GM12878 (cell line): ENCODE measurements around the gene PRICKLE3. TPM values are rescaled to one million over a fixed set of nuclear protein-coding genes. Genes with fewer than 3 reads are reported as not detected.

Experiments
- ATAC-seq: fragments of 200-7000 bp; cut with Tn5 transposase; 3 replicates; pipeline ENCODE4 v1.9.1; 2020; ENCODE audit warnings: mild to moderate bottlenecking, moderate library complexity
- BruUV-seq: library from RNA; stranded (reverse); fragments of 400-500 nt; replicated peaks from 2 replicates; lab custom pipeline; 2021; lab: Mats Ljungman, UMichigan
- CTCF ChIA-PET: fragments of 300-600 bp; sonication (Branson Sonifier 250); formaldehyde crosslinking; extraction: SDS; loops from one replicate; lab custom pipeline; 2021; ENCODE audit warnings: inconsistent platforms; lab: Yijun Ruan, JAX
- POLR2A ChIA-PET: fragments of 350-600 bp; formaldehyde crosslinking; extraction: SDS; loops from one replicate; lab custom pipeline; 2021; ENCODE audit warnings: inconsistent platforms; lab: Charles Lee
- RAD21 ChIA-PET: fragments of 300-600 bp; sonication (Branson Sonifier 250); formaldehyde crosslinking; loops from one replicate; lab custom pipeline; 2023; ENCODE audit warnings: antibody characterized with exemption; ENCODE audit not compliant: unreplicated experiment; lab: Charles Lee
- SMC1A ChIA-PET: fragments of 300-600 bp; sonication (Branson Sonifier 250); formaldehyde crosslinking; loops from one replicate; lab custom pipeline; 2023; ENCODE audit not compliant: unreplicated experiment, uncharacterized antibody; lab: Charles Lee
- DNase-seq: peaks from one replicate; pipeline ENCODE4 v3.0.0-alpha.2; 2011; ENCODE audit warnings: low read depth, low spot score
- FAIRE-seq: peaks from 3 replicates; lab custom pipeline; 2011; peaks lifted over from hg19 to GRCh38; lab: Jason Lieb, UNC
- H2AFZ ChIP-seq: 2 replicates; pipeline ENCODE4 v1.6.0; 2011; ENCODE audit warnings: low read depth, low read length, control low read depth; ENCODE audit not compliant: control insufficient read depth
- H3K27ac ChIP-seq: 2 replicates; pipeline ENCODE4 v1.5.1; 2011; ENCODE audit warnings: control low read depth; ENCODE audit not compliant: control insufficient read depth, insufficient read depth
- H3K27me3 ChIP-seq, 2 experiments: replicated peaks in 1 of 2; 2 replicates each; pipeline versions ENCODE4 v1.6.0 to v1.6.1; 2011; ENCODE audit warnings: low read length in 1 of 2; ENCODE audit not compliant: control insufficient read depth in 2 of 2, insufficient read depth in 2 of 2
- H3K36me3 ChIP-seq, 2 experiments: 2 replicates each; pipeline ENCODE4 v1.5.1; 2011; ENCODE audit warnings: low read length in 1 of 2; ENCODE audit not compliant: control insufficient read depth in 2 of 2, insufficient read depth in 2 of 2
- H3K4me1 ChIP-seq: 2 replicates; pipeline ENCODE4 v1.6.1; 2011; ENCODE audit warnings: mild to moderate bottlenecking, low read length, moderate library complexity, mixed read lengths; ENCODE audit not compliant: control insufficient read depth, insufficient read depth
- H3K4me2 ChIP-seq: 2 replicates; pipeline ENCODE4 v1.6.0; 2011; ENCODE audit warnings: control low read depth; ENCODE audit not compliant: control insufficient read depth, insufficient read depth
- H3K4me3 ChIP-seq: fragments of 200-600 bp; sonication (generic); 2 replicates; pipeline ENCODE4 v1.5.1; 2016
- H3K79me2 ChIP-seq: 2 replicates; pipeline ENCODE4 v1.6.0; 2011; ENCODE audit warnings: low read length; ENCODE audit not compliant: control insufficient read depth, insufficient read depth
- H3K9ac ChIP-seq: 2 replicates; pipeline ENCODE4 v1.8.0; 2011; ENCODE audit warnings: low read length, control low read depth, mixed read lengths; ENCODE audit not compliant: control insufficient read depth, insufficient read depth
- H3K9me3 ChIP-seq: replicated peaks from 3 replicates; pipeline ENCODE4 v1.5.1; 2011; ENCODE audit warnings: mild to moderate bottlenecking, low read length; ENCODE audit not compliant: control insufficient read depth, insufficient read depth
- H4K20me1 ChIP-seq: 2 replicates; pipeline ENCODE4 v1.6.0; 2011; ENCODE audit not compliant: control insufficient read depth, insufficient read depth
- BRCA1 ChIP-seq: IDR thresholded peaks from 2 replicates; pipeline ENCODE4 v1.6.1; 2011; ENCODE audit warnings: low read depth, low read length, improper control_type of control experiment
- ETV6 ChIP-seq, 2 experiments: fragments of 450-650 bp in 1 of 2; IDR thresholded peaks in 1 of 2; conservative IDR thresholded peaks in 1 of 2; 2 replicates each; pipeline ENCODE4 v1.6.1; 2014; ENCODE audit warnings: antibody characterized with exemption in 1 of 2, borderline replicate concordance in 1 of 2, low read depth in 1 of 2, mild to moderate bottlenecking in 1 of 2, moderate library complexity in 1 of 2
- GATAD2B ChIP-seq: fragments of 450-650 bp; conservative IDR thresholded peaks from 2 replicates; pipeline ENCODE4 v1.6.1; 2017; ENCODE audit warnings: low read depth, mild to moderate bottlenecking, moderate library complexity
- HCFC1 ChIP-seq: fragments of 150-350 bp; IDR thresholded peaks from 2 replicates; pipeline ENCODE4 v1.6.1; 2014; ENCODE audit warnings: low read length
- MAX ChIP-seq: IDR thresholded peaks from 2 replicates; pipeline ENCODE4 v1.6.1; 2012; ENCODE audit warnings: low read depth, low read length, improper control_type of control experiment
- MTA3 ChIP-seq: IDR thresholded peaks from 2 replicates; pipeline ENCODE4 v1.6.1; 2012; ENCODE audit warnings: low read length, inconsistent platforms, borderline replicate concordance
- POLR2A ChIP-seq: IDR thresholded peaks from 2 replicates; pipeline ENCODE4 v1.6.1; 2011; ENCODE audit warnings: low read depth, mild to moderate bottlenecking, low read length
- SREBF1 ChIP-seq: IDR thresholded peaks from 2 replicates; pipeline ENCODE4 v1.6.1; 2012; ENCODE audit warnings: mild to moderate bottlenecking, low read length
- YY1 ChIP-seq: IDR thresholded peaks from 2 replicates; pipeline ENCODE4 v1.6.1; 2011; ENCODE audit warnings: low read depth, mild to moderate bottlenecking, low read length
- ZNF687 ChIP-seq: fragments of 450-650 bp; IDR thresholded peaks from 2 replicates; pipeline ENCODE4 v1.6.1; 2017; ENCODE audit warnings: mild to moderate bottlenecking, moderate library complexity
- WGBS: methylation state at CpG from one replicate; pipeline ENCODE4 v1.1.6; 2016; ENCODE audit warnings: low lambda C conversion rate; ENCODE audit not compliant: insufficient replicate concordance, insufficient coverage; ENCODE audit errors: missing lambda C conversion rate; 5-methylcytosine and 5-hydroxymethylcytosine counted together
- in situ Hi-C: fragments of 300-500 bp; cut with MboI; formaldehyde crosslinking; loops from 9 replicates; pipeline ENCODE4 v1.14.3; 2018; ENCODE audit warnings: mixed read lengths
- intact Hi-C: fragments of 100-400 bp; cut with micrococcal nuclease; formaldehyde crosslinking; loops from one replicate; pipeline ENCODE4 v1.14.2; 2022; ENCODE audit not compliant: unreplicated experiment
- polyA plus RNA-seq, 11 experiments: library from polyadenylated mRNA; depleted of rRNA in 4 of 11; unstranded in 6 of 11; stranded (reverse) in 5 of 11; fragments of >200 nt; fragmentation: Nextera tagmentation in 4 of 11; fragmentation: Illumina TruSeq in 1 of 11; extraction: Ambion mirVana in 4 of 11; extraction: Trizol in 1 of 11; gene quantifications; 1 replicate in 1 of 11; 2 replicates in 10 of 11; pipeline versions ENCODE4 v1.2.1 to v1.2.3, GENCODE V29; 2011 to 2016; ENCODE audit warnings: inconsistent platforms in 2 of 11, missing spikeins in 2 of 11, low read depth in 1 of 11
- total RNA-seq, 4 experiments: library from RNA; depleted of rRNA in 3 of 4; stranded (reverse); fragments of >200 nt in 3 of 4; fragmentation: Illumina TruSeq in 1 of 4; extraction: Trizol in 1 of 4; gene quantifications; 2 replicates each; pipeline versions ENCODE4 v1.2.1 to v1.2.3, GENCODE V29; 2013 to 2021

Gene PRICKLE3
- total and polyA plus RNA-seq, 10 of the 15 experiments (the other 5 are each of a cell fraction or from before 2014, with no cell fraction given), result 0.69 to 17.4 (median 7.6) TPM

- Histone ChIP-seq H3K4me3 (no peak overlapping the region), H3K9me3 (no peaks in the 10 kb centered on the region; the same call in 2 of the 3 replicates), H3K79me2 (no peaks in the 10 kb centered on the region), H3K9ac (no peak overlapping the region), H3K4me1 (no peaks in the 10 kb centered on the region), H2AFZ (no peak overlapping the region), H3K27ac (no peak overlapping the region), H3K36me3 (no peaks in the 10 kb centered on the region), H4K20me1 (no peaks in the 10 kb centered on the region), H3K27me3 (no peaks in the 10 kb centered on the region), H3K4me2 (no peak overlapping the region)
- CTCF ChIA-PET, result no interaction called here
- RAD21 ChIA-PET, result no interaction called here
- in situ Hi-C loops, result no loop called here
- intact Hi-C loops, result no loop called here
- POLR2A ChIA-PET, result no interaction called here
- ATAC-seq (no peak), FAIRE-seq (no peak), DNase-seq (no peak)
- no peak for TF ChIP-seq ETV6 (conservative IDR thresholded peaks at IDR 0.05 in 1 of 2, IDR thresholded peaks at IDR 0.05 in 1 of 2; ENCODE audit: borderline replicate concordance in 1 of 2, low read depth in 1 of 2)
- TF ChIP-seq SREBF1, result no peak
- no peak for TF ChIP-seq GATAD2B
- TF ChIP-seq MAX, result no peak
- no peak for TF ChIP-seq BRCA1
- no peak for TF ChIP-seq MTA3
- no peak for TF ChIP-seq HCFC1
- TF ChIP-seq YY1, result no peak
- TF ChIP-seq ZNF687, result no peak
- no peak for TF ChIP-seq POLR2A
- SMC1A ChIA-PET, result no interaction called here
- no TSS peak for BruUV-seq
- 39% methylated on average over 2 of the region's 2 CpGs for WGBS
These were observed 35.7 kb upstream of the PRICKLE3 start for GRCh38 chrX:49221868-49222267.
